Body of pancreas (tissue), 4 donors: Measurements from ENCODE around the gene C11orf58. TPM values are rescaled to one million over a fixed set of nuclear protein-coding genes. Genes with fewer than 3 reads are reported as not detected.

Source experiments
- ATAC-seq: fragments of 150-250 bp; one replicate; pipeline ENCODE4 v1.9.1; 2016
- DNase-seq, 4 donors: peaks; one replicate each; pipeline ENCODE4 v3.0.0-alpha.2; 2019
- H3K27ac ChIP-seq, 4 donors: fragments of 200-600 bp; sonication (generic); 1 replicate in 3 of 4; 2 replicates in 1 of 4; pipeline versions ENCODE4 v1.5.1 to v1.6.1; 2016 to 2019; ENCODE audit warnings: mild to moderate bottlenecking in 1 of 4, mixed read lengths in 1 of 4, moderate library complexity in 1 of 4
- H3K27me3 ChIP-seq, 2 donors: fragments of 200-600 bp; sonication (generic); one replicate each; pipeline ENCODE4 v1.6.0; 2016; ENCODE audit warnings: mild to moderate bottlenecking in 1 of 2
- H3K36me3 ChIP-seq, 2 donors: fragments of 200-600 bp; sonication (generic); replicated peaks in 1 of 2; 2 replicates each; pipeline ENCODE4 v1.5.1; 2016; ENCODE audit warnings: low read depth in 2 of 2; ENCODE audit not compliant: insufficient read depth in 1 of 2
- H3K4me1 ChIP-seq: fragments of 200-600 bp; sonication (generic); one replicate; pipeline ENCODE4 v1.6.0; 2016
- H3K4me3 ChIP-seq, 2 donors: fragments of 200-600 bp; sonication (generic); 1 replicate in 1 of 2; 2 replicates in 1 of 2; pipeline ENCODE4 v1.5.1; 2016 to 2019
- H3K9me3 ChIP-seq, 3 donors: fragments of 200-600 bp; sonication (generic); 1 replicate in 2 of 3; 2 replicates in 1 of 3; pipeline ENCODE4 v1.5.1; 2016
- POLR2A ChIP-seq, 3 donors: fragments of 450-650 bp; IDR thresholded peaks; one replicate each; pipeline ENCODE4 v1.6.1; 2016; ENCODE audit warnings: antibody characterized with exemption in 3 of 3, mild to moderate bottlenecking in 2 of 3
- WGBS, 2 donors: methylation state at CpG; one replicate each; pipeline ENCODE4 v1.1.5; 2017; 5-methylcytosine and 5-hydroxymethylcytosine counted together
- intact Hi-C: fragments of 100-400 bp; cut with DNase I; formaldehyde crosslinking; loops from one replicate; pipeline ENCODE4 v1.15.1; 2023
- total RNA-seq, 2 donors: library from RNA; depleted of rRNA; stranded (reverse); fragments of >200 nt; gene quantifications; one replicate each; pipeline ENCODE4 v1.1.0, GENCODE V29; 2016
- TF ChIP-seq, protein P1 (sequence below), 7 experiments: fragments of 450-650 bp in 4 of 7; fragments of 200-600 bp in 3 of 7; sonication (generic) in 3 of 7; IDR thresholded peaks; one replicate each; pipeline ENCODE4 v1.5.1; 2016 to 2019; ENCODE audit warnings: antibody characterized with exemption in 7 of 7

The C11orf58 gene
- total RNA-seq, 2 donors from 2014 or later = 59.7 to 92.4 TPM

DNA sequence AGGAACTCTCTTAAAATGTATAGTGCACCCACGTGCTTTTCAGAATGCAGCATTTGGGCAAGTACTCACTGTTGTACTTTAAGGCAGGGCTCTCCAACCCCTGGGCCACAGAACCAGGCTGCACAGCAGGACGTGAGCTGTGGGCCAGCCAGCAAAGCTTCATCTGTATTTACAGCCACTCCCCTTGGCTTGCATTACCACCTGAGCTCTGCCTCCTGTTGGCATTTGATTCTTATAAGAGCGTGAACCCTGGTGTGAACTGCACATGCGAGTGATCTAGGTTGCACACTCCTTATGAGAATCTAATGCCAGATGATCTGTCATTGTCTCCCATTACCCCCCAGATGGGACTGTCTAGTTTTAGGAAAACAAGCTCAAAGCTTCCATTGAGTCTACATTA lies 3.0 kb downstream of the C11orf58 start:
- H3K27ac ChIP-seq = no peak overlapping the region
- DNase-seq (peak in 1 of 4 donors; percentile 25), ATAC-seq (no peak)
- no peak overlapping the region for H3K4me3 ChIP-seq
- intact Hi-C loops = no loop called here
- H3K27me3 ChIP-seq = no peaks in the 10 kb centered on the region
- no peaks in the 10 kb centered on the region for H3K9me3 ChIP-seq
- 52 to 54% methylated on average over 4 of the region's 4 CpGs for WGBS, 2 donors
- TF ChIP-seq, protein P1, sequence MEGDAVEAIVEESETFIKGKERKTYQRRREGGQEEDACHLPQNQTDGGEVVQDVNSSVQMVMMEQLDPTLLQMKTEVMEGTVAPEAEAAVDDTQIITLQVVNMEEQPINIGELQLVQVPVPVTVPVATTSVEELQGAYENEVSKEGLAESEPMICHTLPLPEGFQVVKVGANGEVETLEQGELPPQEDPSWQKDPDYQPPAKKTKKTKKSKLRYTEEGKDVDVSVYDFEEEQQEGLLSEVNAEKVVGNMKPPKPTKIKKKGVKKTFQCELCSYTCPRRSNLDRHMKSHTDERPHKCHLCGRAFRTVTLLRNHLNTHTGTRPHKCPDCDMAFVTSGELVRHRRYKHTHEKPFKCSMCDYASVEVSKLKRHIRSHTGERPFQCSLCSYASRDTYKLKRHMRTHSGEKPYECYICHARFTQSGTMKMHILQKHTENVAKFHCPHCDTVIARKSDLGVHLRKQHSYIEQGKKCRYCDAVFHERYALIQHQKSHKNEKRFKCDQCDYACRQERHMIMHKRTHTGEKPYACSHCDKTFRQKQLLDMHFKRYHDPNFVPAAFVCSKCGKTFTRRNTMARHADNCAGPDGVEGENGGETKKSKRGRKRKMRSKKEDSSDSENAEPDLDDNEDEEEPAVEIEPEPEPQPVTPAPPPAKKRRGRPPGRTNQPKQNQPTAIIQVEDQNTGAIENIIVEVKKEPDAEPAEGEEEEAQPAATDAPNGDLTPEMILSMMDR (IDR thresholded peaks at IDR 0.05) = no peak
- TF ChIP-seq POLR2A (IDR thresholded peaks at IDR 0.05) = no peak
- H3K4me1 ChIP-seq = peaks cover 65% of the 10 kb centered on the region
- no peaks in the 10 kb centered on the region for H3K36me3 ChIP-seq

DNA sequence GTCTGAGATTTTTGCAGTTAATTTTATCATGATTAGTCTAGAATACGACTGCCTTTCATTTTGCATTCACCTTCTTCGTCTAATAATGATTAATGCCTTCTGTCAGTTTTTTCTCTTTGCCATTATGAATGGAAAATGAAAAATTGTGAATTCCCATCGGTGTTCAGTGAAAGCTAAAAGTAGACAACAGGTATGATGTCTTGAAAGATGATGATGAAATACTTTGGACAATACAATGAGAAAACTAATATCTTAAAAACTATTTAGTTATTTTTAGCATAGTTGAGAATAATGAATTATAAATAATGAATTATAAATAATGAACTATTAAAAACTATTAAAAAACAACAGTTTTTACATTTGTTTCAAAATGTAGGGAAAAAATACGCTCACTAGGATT lies 5.0 kb downstream of the C11orf58 start:
- Histone ChIP-seq H3K27me3 (no peaks in the 10 kb centered on the region), H3K4me1 (peaks cover 62% of the 10 kb centered on the region)
- 71 to 73% methylated on average over 4 of the region's 4 CpGs for WGBS, 2 donors

DNA sequence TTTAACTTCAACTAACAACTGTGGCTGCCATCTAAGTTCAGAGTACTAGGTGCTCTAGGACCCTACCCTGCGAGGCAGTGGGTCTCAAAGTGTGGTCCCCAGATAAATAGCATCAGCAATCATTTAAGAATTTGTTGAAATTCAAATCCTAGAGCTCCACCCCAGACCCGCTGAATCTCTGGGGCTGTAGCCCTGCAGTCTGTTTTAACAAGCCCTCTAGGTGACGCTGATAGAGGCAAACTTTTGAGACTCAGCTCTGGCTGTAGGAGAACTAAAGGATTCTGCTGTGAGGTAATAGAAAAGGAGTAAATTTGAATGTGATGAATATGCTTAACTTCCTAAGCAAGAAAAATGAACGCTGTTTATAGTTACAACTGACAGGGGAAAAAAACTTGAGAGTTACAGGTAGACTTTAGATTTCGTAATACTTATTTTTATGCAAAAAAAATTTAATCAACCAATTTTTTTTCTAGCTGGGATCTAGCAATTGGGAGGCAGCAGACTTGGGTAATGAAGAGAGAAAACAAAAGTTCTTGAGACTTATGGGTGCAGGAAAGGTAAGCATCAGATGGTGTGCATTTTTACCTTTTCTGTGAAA lies 5.8 kb downstream of the C11orf58 start:
- H3K9me3 ChIP-seq = no peaks in the 10 kb centered on the region
- 90 to 93% methylated on average over 5 of the region's 5 CpGs for WGBS, 2 donors
- H3K36me3 ChIP-seq = peaks cover 0 to 5% of the 10 kb centered on the region in 2 donors
- no peak overlapping the region for H3K4me3 ChIP-seq
- H3K27ac ChIP-seq = no peak overlapping the region
- intact Hi-C loops = no loop called here
- no peak for DNase-seq
- TF ChIP-seq, protein P1 (IDR thresholded peaks at IDR 0.05) = no peak
- no peak for TF ChIP-seq POLR2A (IDR thresholded peaks at IDR 0.05)
- no peak for ATAC-seq
- peaks cover 62% of the 10 kb centered on the region for H3K4me1 ChIP-seq
- no peaks in the 10 kb centered on the region for H3K27me3 ChIP-seq

More for the DNA sequence above, 5.0 kb downstream of the C11orf58 start:
- TF ChIP-seq POLR2A (IDR thresholded peaks at IDR 0.05) = no peak
- TF ChIP-seq, protein P1 (IDR thresholded peaks at IDR 0.05) = no peak
- no peak for ATAC-seq
- Histone ChIP-seq H3K4me3 (no peak overlapping the region), H3K27ac (no peak overlapping the region), H3K9me3 (no peaks in the 10 kb centered on the region), H3K36me3 (peaks cover 0 to 5% of the 10 kb centered on the region in 2 donors)
- intact Hi-C loops = no loop called here
- no peak for DNase-seq

DNA sequence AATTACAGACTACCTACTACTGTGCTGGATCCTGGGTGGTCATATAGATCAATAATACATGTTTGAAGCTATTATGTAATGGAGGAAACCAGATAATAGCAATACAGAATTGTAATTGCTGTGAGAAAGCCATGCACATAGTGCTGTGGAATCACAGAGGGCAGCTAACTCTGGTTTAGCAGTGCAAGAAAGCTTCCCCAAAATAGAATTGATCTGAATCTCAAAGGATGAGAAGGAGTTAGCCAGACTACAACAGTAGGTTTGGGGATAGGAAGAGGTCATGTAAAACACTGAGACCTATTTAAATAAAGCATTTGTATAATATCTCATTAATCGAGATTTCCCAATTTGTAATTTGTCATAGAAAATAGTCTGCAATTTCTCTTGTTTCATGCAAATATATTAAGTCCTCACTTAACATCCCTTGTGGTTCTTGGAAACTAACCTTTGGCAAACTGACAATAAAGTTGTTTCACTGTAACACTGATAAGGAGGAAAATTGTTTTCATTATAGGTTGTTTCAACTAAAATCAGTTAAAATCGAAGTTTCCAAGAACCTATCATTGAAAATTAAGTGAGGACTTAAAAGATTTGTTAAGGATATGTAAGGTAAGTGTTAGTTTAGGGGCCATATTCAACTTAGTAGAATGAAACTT lies 7.6 kb downstream of the C11orf58 start:
- no peak overlapping the region for H3K27ac ChIP-seq
- no peak for TF ChIP-seq POLR2A (IDR thresholded peaks at IDR 0.05)
- TF ChIP-seq, protein P1 (IDR thresholded peaks at IDR 0.05) = no peak
- no peak overlapping the region for H3K4me3 ChIP-seq
- intact Hi-C loops = no loop called here
- H3K4me1 ChIP-seq = peaks cover 46% of the 10 kb centered on the region
- H3K36me3 ChIP-seq = peaks cover 0 to 18% of the 10 kb centered on the region in 2 donors
- H3K9me3 ChIP-seq = no peaks in the 10 kb centered on the region
- H3K27me3 ChIP-seq = no peaks in the 10 kb centered on the region
- no peak for ATAC-seq
- DNase-seq = no peak
- WGBS, 2 donors = 51% methylated on average over 2 of the region's 2 CpGs

DNA sequence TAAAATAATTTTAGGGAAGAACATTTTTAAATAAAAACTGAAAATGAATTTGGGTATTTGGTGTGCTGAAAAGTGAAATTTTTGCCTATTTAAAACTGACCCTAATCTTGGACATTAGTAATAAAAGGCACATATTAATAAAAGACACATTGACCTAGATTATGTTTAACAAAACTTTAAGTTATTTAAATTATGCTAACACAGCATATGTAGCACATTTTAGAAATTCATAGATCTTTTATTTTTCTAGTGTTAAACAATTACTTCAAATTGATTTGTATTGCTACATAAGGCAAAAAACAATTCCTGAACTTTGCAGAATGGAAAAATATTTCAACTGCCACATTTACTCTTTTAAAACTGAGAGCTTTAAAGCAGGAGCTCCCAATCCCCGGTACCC lies 10.6 kb downstream of the C11orf58 start:
- Histone ChIP-seq H3K4me3 (no peak overlapping the region), H3K4me1 (peaks cover 21% of the 10 kb centered on the region), H3K9me3 (no peaks in the 10 kb centered on the region), H3K27me3 (no peaks in the 10 kb centered on the region), H3K36me3 (peaks cover 0 to 39% of the 10 kb centered on the region in 2 donors), H3K27ac (no peak overlapping the region)
- WGBS, 2 donors = 95% methylated on average over 1 of the region's 1 CpG
- ATAC-seq (no peak), DNase-seq (no peak)
- TF ChIP-seq, protein P1 (IDR thresholded peaks at IDR 0.05) = no peak
- no peak for TF ChIP-seq POLR2A (IDR thresholded peaks at IDR 0.05)
- intact Hi-C loops = no loop called here
